Fibroblast of the conjunctiva (primary cell): ENCODE measurements around the gene KRT77.

Source experiments
- DNase-seq: peaks from one replicate; pipeline ENCODE4 v3.0.0-alpha.2; 2010; ENCODE audit warnings: low read depth

Gene KRT77

DNA sequence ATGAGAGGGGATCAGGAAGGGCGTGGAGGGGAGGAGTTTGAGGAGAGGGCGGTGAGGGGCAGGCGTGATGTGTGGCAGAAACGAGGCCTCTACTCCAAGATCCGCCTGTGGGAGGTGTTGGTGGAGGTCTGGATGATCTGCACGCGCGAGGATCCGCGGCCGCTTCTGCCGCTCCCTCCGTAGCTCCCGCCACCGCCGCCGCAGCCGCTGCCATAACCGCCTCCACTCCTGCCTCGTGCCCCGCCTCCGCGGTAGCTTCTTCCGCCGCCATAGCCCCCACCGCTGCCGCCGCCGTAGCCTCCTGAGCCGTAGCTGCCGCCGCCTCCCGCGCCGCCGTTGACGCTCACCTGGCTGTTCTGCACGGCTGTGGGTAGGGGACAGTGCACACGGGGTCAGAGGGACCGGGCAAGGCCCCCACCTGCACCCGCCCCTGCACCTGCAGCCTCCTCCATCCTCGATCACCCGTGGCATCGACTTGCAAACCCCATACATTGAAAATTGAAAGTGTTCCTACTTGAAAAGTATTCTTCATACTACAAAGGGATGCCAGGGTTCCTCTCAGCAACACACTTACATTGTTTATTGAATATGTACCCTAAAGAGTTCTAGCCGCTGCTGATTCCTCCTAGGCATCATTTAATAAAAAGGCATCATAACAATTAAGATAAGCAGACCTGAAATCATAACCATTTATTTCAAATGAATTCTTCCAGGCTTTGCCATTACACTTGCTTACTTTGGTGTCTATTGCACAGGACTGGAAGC is 12.1 kb downstream of the KRT77 start:
- DNase-seq, result no peak

DNA sequence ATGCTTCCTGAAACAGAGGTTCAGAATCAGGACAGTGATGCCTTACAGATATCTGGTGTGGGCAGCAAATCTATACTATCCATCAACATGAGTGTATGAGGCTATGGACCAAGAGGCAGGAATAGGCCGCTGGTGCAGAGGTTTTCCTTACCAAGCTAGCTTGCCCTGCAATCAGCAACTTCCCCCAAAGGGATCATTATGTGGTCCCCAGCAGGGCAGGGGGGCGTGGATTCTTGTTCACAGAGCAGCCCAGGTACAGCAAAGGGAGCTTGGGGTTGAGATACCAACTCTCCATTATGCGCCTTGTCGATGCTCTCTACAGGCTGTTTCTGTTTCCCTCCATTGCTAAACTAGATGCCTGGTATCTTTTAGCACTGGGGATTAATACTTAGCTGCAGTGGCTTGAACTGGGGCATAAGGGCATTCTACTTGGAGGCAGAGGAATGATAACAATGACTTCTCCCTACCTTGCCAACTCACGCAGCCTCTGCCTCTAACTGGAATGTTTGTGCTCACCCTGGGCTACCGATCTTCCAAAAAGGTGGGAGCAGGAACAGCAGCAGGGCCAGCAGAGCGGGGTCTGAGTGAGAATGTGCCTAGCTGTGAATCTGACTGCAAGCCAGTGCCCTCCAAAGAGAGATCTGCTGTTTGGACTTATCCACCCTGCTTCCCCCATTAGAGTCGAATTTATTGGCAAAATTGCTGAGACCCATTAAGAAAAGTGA is 12.8 kb downstream of the KRT77 start:
- no peak for DNase-seq

DNA sequence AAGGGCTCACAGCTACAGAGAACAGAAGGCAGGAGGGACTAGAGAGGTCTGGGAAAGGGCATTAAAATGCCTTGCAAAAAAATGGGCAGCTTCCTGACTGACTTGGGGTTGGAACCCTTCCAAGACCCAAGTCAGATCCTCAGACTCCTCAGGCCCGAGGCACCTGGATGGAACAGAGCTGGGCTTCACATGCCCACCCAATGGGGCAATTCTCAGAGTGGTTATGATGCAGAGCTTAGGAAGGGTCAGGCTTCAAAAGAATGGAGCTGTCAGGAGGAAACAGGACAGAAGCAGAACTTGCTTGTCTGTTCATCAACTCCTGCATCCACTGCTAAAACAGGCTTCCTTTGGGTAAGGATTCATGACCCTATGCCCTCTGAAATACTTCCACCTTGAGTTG is 13.4 kb downstream of the KRT77 start:
- no peak for DNase-seq

DNA sequence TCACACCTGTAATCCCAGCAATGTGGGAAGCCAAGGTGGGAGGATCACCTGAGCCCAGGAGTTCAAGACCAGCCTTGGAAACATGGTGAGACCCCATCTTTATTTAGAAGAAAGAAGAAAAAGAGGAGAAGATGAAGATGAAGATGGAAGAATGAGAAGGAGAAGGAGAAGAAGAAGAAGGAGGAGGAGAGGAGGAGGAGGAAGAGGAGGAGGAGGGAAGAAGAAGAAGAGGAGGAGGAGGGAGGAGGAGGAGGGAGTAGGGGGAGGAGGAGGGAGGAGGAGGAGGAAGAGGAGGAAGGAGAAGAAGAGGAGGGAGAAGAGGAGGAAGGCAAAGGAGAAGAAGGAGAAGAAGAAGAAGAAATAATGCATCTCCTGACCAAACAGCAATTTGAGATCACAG is 14.1 kb downstream of the KRT77 start:
- no peak for DNase-seq

DNA sequence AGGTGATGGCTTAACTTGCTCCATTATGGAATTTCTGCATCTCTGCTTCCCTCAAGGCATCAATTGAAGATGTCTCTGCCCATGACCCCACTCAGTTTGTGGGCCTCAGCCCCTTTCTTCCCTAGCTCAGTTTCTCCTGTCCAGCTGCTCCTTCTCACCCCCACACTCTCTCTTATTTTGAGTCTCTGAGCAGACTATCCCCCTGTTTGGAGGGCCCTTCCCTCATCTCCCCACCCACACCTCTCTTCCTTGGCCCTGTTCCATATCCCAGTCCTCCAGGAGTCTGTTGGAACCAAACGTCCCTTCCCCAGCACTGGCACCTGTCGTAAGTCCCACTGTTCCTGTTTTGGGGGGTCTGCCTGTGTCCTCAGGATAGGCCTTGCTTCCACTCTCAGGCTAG is 14.8 kb downstream of the KRT77 start:
- DNase-seq, result no peak

DNA sequence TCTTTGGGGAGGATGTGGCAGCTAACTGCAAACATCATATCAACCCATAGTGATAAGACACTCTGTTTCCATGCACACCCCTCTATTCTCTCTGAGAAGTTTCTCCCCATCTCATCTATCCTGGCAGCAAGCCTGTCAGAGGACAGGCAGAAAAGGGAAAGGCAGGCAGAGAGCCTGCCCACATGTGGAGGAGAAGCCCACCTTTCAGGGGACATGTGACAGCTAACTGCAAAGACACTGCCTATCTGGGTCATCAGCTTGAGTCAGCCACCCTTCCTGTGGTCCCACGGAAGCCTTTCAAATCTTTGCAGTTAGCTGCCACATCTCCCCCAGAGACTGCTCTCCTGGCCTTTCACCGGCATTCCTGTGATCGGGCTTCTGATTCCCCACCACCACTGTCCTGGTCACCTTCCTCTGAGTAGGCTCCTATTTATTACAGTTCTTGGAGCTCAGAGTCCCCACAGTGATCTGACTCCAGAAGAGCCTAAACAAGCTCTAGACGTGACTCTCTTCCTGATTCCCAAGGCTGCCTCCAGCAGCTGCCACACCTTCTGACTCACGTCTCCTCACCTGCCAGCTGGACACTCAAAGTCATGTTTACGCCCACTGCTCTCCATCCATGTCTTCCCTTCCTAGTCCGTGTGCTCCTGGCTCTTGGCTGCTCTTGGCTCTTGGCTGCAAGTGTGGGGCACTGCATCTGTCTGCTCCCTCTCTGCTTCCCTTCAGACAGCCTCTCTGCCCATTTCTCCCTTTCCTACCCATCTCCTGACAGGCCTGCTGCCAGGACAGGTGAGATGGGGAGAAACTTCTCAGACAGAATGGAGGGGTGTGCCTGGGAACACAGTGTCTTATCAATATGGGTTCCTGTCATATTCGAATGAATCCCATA is 15.6 kb downstream of the KRT77 start:
- DNase-seq, result no peak

DNA sequence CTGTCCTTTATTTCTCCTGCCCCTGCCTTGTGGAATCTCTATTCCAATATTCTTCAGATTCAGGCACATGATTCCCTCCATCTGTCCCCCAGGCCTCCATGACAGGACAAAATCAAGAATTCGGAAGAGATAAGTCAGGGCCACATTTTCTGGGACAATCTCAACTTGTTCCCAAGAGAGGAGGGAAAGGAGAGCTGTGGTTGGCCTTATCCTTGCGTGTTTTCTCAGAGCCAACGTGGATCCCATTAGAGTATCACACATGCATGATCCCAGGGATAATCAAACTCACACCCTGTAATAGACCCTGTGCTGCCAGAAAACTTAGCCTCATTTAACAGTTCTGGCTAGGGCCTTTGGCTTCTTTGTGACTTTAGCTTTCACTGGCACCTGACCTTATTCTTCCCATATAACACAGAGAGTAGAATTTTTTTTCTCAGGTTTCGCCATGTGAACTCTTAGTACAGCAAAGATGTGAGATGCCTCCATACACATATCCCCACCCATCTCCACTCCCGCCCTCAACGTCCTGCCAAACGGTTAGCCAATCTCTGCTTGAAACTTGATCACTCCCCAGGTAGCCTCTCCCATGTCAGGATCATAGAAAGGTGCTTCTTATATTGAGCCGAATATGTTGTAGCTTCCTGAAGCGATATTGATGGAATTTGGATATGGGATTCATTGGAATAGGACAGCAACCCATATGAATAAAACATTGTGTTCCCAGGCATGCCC is 16.4 kb downstream of the KRT77 start:
- DNase-seq, result no peak

DNA sequence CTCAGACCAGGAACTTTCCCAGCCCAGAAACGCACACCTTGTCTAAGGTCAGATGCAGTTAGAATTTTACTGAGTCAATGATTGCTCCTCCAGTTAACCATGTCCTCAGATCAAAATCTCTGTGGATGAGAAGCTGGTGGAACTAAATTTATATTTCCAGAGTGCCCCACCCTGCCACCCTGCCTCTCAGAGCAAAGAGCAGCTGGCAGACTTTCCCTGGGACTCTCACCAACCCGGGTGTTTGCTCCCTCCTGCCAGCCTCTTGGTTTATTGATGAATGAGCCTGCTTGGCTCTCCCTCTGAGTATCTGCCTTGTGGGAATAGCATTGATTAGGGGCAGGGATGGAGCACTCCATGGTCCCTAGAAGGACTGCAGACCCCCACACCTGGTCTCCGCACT is 17.3 kb downstream of the KRT77 start:
- no peak for DNase-seq

DNA sequence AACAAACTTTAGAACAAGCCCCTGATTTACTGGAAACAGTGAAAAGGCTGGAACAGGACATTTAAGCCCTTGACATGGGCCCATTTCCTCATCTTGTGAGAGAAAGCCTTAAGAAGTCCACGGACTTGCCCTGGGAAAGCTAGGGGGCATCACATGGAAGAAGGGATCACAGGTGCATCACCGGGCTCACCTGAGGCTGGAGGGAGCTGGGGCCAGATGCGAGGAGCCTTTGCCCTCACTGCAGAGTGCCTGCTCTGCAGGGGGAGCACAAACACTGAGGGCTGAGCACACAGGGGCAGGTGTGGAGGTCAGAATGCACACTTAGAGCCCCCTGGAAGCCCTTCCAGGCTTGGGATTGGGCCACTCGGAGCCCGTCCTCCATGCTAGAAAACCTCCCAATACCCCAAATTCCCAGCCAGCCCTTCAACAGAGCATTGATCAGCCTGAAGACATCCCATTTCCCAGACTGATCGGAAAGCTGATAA is 17.9 kb downstream of the KRT77 start:
- DNase-seq, result no peak

DNA sequence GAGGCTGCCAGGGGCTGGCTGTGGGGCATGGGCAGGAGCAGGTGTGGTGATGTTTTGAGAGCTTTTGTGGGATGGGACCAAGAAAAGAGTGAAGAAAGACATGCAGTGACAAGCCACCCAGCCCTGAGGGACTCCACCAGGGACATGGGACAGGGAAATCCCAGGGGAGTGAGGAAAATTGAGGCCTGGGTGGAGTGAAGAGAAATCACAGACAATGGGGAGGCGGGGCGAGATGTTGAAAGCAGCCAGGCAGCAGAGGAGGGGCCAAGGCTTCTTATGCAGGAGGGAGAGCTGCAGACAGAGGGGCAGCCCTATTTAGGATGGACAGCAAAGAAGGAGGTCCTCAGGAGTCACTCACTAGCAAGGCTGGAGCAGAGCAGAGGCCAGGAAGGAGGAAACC is 18.9 kb downstream of the KRT77 start:
- DNase-seq, result no peak

DNA sequence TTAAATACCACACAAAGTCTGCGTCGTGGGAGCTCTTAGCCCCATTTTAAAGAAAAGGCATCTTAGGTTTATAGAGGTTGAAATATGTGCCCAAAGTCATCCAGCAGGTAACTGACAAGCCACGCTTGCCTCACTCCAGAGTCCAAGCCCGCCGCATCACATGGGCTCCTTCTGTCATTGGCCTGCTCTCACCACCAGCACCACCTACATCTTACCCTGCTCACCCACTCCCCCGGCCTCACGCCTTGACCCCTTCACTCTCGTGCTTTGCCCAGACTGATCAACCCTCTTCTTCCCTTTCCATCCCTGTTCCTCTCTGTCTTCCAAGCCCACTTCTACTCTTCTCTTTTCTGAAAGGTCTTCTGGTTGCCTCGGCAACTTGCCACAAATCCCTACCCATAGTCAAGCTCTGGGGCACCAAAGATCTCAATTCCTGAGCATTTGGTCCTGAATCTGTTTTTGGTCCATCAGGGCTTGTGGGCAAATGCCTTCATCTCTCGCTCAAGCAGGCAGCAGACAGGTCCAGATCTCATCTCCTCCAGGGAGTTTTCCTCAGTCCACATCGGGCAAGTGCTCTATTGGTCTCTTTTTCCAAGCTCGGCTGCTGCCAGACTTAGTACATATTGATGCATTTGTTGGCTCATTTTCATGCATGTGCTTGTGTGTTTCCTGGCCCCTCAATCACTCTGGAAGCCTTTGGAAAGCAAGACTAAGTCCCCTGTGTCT is 19.6 kb downstream of the KRT77 start:
- DNase-seq, result no peak

DNA sequence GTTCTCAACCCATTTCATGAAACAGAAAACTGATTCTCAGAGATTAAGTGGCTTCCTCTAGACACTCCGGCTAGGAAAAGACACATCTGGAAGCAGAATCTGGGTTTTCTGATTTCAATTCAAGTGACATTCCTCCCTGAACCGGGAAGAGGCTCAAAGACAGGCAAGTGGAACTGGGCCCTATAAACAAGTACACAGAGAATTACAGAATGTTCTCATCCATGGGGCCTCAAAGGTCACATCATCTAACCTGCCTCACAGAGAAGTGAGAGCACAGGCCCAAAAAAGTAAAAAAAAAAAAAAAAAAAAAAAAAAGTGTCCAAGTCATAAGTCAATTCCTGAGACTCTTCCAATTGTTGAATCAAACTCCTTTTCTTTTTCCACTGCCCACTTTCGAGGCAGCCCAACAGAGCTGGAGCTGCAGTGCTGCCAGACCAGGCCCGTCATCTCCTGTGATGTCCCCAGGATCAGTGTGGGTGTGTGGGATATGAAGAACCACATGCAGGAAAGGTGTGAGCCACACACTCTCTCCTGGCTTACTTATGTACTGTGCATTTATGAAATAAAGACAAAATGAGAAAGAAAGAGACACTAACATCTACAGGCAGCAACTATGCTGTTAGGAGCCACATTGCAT is 20.3 kb downstream of the KRT77 start:
- DNase-seq, result no peak

DNA sequence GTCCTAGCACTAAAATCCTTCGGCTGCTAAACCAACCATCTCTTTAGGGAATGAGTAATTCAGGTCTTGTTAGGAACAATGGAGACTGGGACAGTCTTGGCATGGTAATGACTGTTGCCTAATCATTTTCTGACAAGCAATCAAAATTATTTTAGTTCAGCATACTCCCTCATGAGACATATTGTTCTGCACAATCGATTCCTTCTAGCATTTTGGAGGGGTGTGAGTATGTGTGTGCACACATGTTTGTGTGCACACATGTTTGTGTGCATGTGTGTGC is 21.0 kb downstream of the KRT77 start:
- no peak for DNase-seq

DNA sequence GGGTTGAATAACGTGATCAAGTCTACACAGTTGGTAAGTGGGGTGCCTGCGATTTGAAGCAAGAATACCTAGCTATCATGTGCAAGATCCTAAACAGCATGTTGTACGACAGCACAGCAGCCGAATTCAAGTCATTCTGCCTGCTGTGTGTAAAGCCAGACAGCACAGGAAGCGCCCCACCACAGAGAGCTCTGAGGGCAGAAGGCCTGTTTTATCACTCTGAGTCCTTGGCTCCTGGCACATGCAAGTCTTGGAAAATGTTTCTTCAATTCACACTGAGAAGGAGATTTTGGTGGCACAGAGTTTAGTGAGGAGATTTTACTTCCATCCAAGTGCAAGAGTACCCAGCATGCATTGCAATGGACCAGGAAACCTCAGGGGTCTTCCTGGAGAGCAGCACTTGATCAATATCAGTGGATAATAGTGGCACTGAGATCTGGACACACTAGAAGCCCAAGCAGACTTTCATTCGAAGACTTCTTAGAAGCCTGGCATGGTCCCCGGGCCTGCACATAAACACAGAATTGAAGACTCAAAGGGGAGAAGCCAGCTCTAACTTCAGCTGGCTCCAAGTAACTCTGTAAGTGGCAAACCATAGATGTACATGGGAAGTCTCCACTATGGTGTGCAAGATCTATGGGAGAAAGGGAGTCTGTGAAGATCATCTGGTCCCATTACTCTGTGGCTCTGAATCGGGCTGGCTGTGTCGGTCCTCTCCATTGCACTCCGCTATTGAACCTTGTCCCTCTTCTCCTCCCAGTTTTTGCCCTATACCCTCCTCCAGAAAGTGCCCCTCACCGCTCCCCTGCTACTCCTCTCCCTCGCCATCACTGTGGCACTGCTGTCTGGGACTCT is 21.6 kb downstream of the KRT77 start:
- DNase-seq, result no peak

DNA sequence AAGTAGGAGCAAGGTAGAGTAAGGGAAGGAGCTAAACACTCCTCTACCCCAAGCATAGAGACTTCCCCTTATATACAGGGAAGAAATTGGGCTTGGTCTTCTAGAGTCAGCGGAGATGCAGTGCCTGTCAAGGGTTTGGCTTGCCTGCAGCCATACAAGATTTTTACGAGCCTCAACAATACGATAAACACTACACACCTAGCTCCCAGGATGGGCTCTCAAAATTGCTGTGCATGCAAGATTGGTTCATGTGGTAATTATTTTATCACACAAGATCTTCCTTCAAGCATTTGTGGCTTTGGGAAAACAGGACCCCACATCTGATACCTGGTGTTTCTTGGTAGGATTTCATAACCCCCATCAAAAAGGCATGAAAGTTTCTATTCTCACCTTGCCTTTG is 23.0 kb downstream of the KRT77 start, which contains the start of gene KRT1:
TSS of gene KRT1 (minus strand) at position 45 of the 400 bp plus-strand sequence. CDS start 59 bp downstream, outside the sequence.
- DNase-seq, result no peak

DNA sequence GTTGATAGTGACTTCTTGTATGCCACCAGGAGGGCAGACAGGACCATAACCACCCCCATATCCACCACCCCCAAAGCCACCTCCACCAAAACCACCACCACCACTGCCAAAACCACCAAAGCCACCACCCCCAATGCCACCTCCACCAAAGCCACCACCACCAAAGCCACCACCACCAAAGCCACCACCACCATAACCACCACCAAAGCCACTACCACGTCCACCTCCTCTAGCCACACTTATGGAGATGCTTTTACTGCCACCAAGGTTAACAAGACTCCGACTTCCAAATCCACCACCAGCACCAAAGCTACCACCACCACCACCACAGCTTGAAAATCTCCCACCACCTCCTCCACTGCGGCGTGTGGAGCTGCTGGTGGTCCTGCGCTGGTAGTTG is 23.4 kb downstream of the KRT77 start:
- DNase-seq, result no peak

DNA sequence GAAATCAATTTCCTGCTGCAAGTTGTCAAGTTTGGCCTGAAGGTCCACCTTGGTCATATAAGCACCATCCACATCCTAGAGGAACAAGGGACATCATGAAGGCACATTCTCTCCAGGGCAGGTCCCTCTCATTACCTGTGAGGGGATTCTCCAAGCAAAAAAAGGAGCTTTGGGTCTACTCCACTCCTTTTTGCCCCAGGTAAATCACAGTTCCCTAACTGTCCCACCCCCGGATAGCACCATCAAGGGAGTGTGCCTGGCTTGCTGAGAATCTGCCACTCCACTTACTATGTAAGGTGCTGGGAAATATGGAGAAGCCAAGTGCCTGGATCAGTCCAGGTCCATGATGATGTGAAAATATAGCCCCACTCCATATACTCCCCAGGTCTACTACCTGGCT is 25.7 kb downstream of the KRT77 start:
- no peak for DNase-seq

DNA sequence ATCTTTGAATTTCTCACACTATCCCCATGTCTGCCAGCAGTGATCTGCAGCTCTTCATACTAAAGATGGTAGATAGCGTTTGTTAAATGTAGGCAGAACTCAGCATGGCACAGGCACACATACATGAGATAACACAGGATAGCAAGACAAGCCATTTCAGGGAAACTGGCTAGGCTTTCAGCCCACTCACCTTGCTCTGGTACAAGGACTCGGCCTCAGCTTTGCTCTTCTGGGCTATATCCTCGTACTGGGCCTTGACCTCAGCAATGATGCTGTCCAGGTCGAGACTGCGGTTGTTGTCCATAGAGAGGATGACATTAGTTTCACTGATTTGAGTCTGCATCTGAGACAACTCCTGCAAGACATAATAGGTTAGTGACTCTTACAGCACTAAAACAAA is 26.2 kb downstream of the KRT77 start:
- no peak for DNase-seq

DNA sequence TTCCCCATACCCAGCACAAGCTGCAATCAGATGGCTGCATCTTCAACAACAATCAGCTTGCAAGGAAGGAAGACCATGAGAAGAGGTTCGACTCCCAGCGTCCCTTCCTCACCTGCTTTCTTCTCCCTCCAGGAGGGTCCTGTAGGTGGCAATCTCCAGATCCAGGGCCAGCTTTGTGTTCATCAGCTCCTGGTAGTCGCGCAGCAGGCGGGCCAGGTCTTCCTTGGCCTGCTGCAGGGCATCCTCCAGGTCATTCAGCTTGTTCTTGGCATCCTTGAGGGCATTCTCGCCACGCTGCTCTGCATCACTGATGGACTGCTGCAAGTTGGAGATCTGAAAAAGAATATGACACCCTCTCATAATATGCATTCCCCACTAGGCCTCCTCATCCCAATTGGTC is 27.2 kb downstream of the KRT77 start:
- DNase-seq, result no peak

DNA sequence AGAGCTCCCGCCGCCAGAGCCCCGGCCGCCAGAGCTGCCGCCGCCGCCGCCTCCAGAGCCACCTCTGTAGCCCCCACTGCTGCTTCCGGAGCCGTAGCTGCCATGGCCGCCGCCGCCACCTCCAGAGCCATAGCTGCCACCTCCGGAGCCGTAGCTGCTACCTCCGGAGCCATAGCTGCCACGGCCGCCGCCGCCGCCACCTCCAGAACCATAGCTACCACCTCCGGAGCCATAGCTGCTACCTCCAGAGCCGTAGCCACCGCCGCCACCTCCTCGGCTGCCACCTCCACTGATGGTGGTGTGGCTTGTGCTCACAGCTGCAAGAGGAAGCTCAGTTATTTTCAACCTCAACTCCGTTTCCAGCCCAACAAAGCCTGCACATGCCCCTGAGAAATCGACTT is 28.0 kb downstream of the KRT77 start:
- DNase-seq, result no peak
